ENCODE measurements around the gene TRIM8.

The TRIM8 gene

GRCh38 chr10:102644066-102644645, at the start of gene TRIM8:
TSS of gene TRIM8 (plus strand) at chr10:102644479. CDS start at chr10:102644618, 139 bp downstream.
- TF ChIP-seq ZNF274 (IDR thresholded peaks at IDR 0.05; ENCODE audit: low read depth, low read length), result no peak
- peak within 1 kb of the TSS; percentile 68 for H3K4me3 ChIP-seq (ENCODE audit: low read length)

DNA sequence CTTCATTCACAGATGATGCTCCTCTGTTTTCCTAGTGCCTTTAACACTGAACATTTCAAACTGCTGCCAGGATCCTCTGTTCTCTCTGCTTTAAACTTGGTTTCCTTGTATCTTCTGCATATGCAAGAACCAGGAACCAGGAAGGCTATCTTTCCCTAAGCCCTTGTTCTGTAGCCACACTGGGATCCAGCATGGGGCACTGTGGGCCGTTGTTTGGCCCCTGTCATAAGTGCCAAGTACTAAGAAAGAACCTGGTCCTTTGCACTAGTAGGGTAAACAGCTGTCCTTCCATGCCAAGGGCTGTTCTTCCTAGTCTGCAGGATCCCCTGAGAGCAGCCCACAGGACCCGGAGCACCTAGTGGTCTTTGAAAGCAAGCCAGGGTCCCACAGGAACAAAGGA, 49.0 kb upstream of the TRIM8 start:
- H3K4me3 ChIP-seq (ENCODE audit: low read length), result no peak overlapping the region
- no peak for TF ChIP-seq ZNF274 (IDR thresholded peaks at IDR 0.05; ENCODE audit: low read depth, low read length)

DNA sequence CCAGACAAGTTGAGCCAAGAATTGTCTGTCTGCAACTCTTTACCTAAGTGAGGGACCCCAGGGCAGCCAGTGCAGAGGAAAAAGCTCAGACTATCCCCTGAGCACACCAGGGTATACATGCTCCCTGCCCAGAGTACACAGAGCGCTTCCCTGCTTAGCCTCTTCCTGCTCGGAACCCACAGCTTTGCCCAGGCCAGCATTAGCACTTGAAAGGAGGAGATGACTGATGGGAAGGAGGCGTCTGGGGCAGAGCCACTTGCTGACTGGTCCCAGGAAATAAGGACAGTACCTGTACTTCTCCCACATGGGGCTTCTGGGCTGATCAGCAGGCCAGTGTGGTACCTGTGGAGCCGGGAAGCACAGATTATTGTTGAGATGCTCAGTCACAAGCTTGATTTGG, 48.4 kb upstream of the TRIM8 start:
- no peak overlapping the region for H3K4me3 ChIP-seq (ENCODE audit: low read length)
- TF ChIP-seq ZNF274 (IDR thresholded peaks at IDR 0.05; ENCODE audit: low read depth, low read length), result no peak

DNA sequence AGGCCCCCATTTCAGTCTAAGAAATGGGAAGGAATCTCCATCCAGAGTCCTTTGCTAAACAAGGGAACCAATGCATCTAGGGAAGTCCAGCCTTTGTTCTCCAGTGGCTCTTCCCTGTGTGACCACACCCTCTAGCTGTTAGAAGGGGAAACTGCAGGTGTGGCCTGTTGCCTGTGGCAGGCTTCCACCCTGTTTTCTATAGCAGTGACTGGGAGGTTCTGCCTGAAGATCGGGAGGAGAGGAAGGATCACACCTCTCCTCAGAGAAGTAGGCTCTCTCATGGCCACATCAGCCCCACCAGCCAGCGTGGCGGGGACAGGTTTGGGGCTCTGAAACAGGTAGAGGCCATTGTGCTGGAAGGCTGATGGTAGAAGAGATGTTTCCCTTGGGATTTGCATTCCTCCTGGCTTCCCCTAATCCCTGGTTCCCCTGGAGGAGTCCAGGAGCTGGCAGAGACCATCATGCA, 47.7 kb upstream of the TRIM8 start:
- H3K4me3 ChIP-seq (ENCODE audit: low read length), result no peak overlapping the region
- TF ChIP-seq ZNF274 (IDR thresholded peaks at IDR 0.05; ENCODE audit: low read depth, low read length), result no peak

- TF ChIP-seq ZNF274 (IDR thresholded peaks at IDR 0.05; ENCODE audit: low read depth, low read length), result no peak
- H3K4me3 ChIP-seq (ENCODE audit: low read length), result no peak overlapping the region
Observed at GRCh38 chr10:102597131-102597991, 46.9 kb upstream of the TRIM8 start.

DNA sequence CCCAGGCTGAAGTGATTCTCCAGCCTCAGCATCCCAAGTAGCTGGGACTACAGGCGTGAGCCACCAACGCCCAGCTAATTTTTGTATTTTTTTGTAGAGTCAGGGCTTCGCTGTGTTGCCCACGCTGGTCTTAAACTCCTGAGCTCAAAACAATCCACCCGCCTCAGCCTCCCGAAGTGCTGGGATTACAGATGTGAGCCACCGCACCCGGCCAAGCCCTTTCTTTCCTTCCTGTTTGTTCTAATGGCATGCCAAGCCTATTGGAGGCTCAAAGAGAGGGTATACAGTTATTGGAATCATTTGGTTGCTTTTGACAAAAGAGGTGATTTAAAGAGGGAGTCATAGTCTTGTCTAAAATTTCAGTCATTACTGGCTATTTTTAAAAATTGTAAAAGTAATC, 46.0 kb upstream of the TRIM8 start:
- no peak for TF ChIP-seq ZNF274 (IDR thresholded peaks at IDR 0.05; ENCODE audit: low read depth, low read length)
- no peak overlapping the region for H3K4me3 ChIP-seq (ENCODE audit: low read length)

GRCh38 chr10:102599565-102600327, 44.5 kb upstream of the TRIM8 start:
- no peak for TF ChIP-seq ZNF274 (IDR thresholded peaks at IDR 0.05; ENCODE audit: low read depth, low read length)
- no peak overlapping the region for H3K4me3 ChIP-seq (ENCODE audit: low read length)

DNA sequence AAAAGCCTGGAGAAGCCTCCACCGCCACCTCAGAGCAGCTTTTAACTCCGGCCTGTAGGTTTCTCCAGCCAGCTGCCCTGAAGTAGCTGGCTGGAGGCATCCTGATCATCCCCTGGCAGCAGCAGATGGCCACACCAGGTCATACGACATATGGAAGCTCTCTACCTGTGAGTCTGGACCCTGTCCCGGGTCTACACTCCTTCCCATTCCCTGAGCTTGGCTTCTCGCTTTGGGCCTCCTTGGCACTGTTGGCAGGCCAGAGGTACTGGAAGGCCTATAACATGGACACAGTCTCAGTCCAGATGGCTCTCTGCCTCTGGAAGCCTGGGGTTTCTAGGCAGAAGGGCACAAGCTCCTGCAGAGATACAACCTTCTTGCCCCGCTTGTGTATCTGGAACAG, 43.5 kb upstream of the TRIM8 start:
- no peak for TF ChIP-seq ZNF274 (IDR thresholded peaks at IDR 0.05; ENCODE audit: low read depth, low read length)
- H3K4me3 ChIP-seq (ENCODE audit: low read length), result no peak overlapping the region

DNA sequence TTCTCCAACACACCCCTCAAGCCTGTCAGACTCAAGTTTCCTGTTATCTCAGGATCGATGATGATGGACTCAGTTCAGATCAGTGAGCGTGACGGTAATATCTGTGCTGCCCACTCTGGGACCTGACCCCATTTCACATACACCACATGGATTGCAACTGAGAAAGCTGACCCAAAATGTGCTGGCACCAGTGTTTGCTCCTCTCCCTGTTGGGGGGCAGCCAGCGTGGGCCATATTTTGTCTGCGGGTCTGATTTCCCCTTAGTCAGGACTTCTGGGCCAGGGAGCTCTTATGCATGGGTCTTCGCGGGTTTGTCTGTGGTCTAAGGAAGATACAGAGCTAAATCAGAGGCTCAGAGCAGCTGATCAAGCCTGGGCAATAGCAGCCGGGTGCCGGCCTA, 42.6 kb upstream of the TRIM8 start:
- no peak overlapping the region for H3K4me3 ChIP-seq (ENCODE audit: low read length)
- no peak for TF ChIP-seq ZNF274 (IDR thresholded peaks at IDR 0.05; ENCODE audit: low read depth, low read length)

- no peak overlapping the region for H3K4me3 ChIP-seq (ENCODE audit: low read length)
- no peak for TF ChIP-seq ZNF274 (IDR thresholded peaks at IDR 0.05; ENCODE audit: low read depth, low read length)
Observed at GRCh38 chr10:102602272-102603045, 41.8 kb upstream of the TRIM8 start.

DNA sequence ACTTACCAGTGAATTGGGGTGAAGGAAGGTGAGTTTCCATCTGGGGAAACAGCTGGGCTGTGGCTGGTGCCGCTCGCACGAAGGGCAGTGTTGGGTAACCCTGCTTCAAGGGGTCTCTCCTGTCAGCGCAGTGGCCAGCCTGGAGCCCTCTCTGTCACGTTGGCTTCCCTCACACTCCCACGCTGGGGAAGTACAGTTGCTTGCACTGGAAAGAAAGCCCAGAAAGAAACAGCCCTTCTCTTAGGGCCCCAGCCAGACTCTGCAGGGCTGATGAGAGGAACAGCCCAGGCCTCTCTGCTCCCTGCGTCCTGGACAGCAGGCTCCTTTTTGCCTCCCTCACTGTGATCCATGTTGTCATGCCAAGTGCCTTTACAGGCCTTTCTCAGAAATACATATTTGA, 40.3 kb upstream of the TRIM8 start:
- no peak overlapping the region for H3K4me3 ChIP-seq (ENCODE audit: low read length)
- TF ChIP-seq ZNF274 (IDR thresholded peaks at IDR 0.05; ENCODE audit: low read depth, low read length), result no peak

GRCh38 chr10:102604439-102604841, 39.8 kb upstream of the TRIM8 start:
- H3K4me3 ChIP-seq (ENCODE audit: low read length), result no peak overlapping the region
- TF ChIP-seq ZNF274 (IDR thresholded peaks at IDR 0.05; ENCODE audit: low read depth, low read length), result no peak

DNA sequence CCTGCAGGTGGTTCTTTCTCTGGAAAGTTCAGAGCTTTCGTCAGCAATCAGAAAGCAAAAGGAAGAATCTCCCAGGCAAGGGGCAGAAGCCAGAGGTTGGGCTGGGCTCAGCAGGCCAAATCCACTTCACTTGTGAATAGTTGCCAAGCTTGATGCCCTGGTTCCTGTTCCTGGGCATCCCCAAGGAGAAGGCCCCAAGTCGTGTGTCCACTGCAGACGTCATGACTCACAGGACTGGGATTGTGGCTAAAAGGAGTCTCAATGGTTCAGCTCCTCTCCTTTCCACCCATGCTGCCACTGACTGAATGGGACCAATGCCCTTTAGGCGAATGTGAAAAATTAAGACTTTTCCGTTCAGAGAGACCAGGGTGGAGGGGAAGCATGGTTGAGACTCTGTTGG, 38.6 kb upstream of the TRIM8 start:
- TF ChIP-seq ZNF274 (IDR thresholded peaks at IDR 0.05; ENCODE audit: low read depth, low read length), result no peak
- no peak overlapping the region for H3K4me3 ChIP-seq (ENCODE audit: low read length)

GRCh38 chr10:102608487-102608886, 35.8 kb upstream of the TRIM8 start:
- TF ChIP-seq ZNF274 (IDR thresholded peaks at IDR 0.05; ENCODE audit: low read depth, low read length), result no peak
- no peak overlapping the region for H3K4me3 ChIP-seq (ENCODE audit: low read length)

Measured in GM08714 (cell line).